HEK293 (cell line): ENCODE data around the gene SLC17A9.

Source experiments
- CTCF ChIA-PET: fragments of 350-600 bp; formaldehyde crosslinking; extraction: SDS; loops from one replicate; lab custom pipeline; 2021; ENCODE audit warnings: antibody characterized with exemption; lab: Yijun Ruan, JAX
- POLR2A ChIA-PET: fragments of 300-600 bp; formaldehyde crosslinking; extraction: SDS; loops from one replicate; lab custom pipeline; 2020; ENCODE audit warnings: antibody characterized with exemption, inconsistent platforms; lab: Yijun Ruan, JAX
- H3K27ac ChIP-seq: fragments of 200-500 bp; sonication (Bioruptor generic); 2 replicates; pipeline ENCODE4 v1.5.1; 2014; ENCODE audit warnings: low read depth, low read length, control low read depth, inconsistent platforms; ENCODE audit errors: extremely low read depth
- H3K36me3 ChIP-seq, 2 experiments: fragments of 200-500 bp in 1 of 2; sonication (Bioruptor generic) in 1 of 2; 1 replicate in 1 of 2; 2 replicates in 1 of 2; pipeline ENCODE4 v1.5.1; 2014 to 2017; ENCODE audit warnings: inconsistent platforms in 2 of 2, low read length in 2 of 2; ENCODE audit not compliant: control insufficient read depth in 2 of 2, insufficient read depth in 1 of 2
- H3K4me1 ChIP-seq: fragments of 200-500 bp; sonication (Bioruptor generic); 2 replicates; pipeline ENCODE4 v1.5.1; 2014; ENCODE audit warnings: mild to moderate bottlenecking, low read length, inconsistent platforms; ENCODE audit not compliant: control insufficient read depth, insufficient read depth
- H3K4me3 ChIP-seq: 2 replicates; pipeline ENCODE4 v1.5.1; 2011; ENCODE audit warnings: low read depth, mild to moderate bottlenecking, control low read depth, low read length, moderate library complexity
- H3K9me3 ChIP-seq: fragments of 200-500 bp; sonication (Bioruptor generic); 2 replicates; pipeline ENCODE4 v1.5.1; 2014; ENCODE audit warnings: low read depth, low read length, inconsistent platforms; ENCODE audit not compliant: control insufficient read depth, insufficient read depth
- SCRT2 ChIP-seq: fragments of 450-650 bp; formaldehyde crosslinking; IDR thresholded peaks from 2 replicates; pipeline ENCODE4 v1.5.1; 2016; ENCODE audit warnings: missing biosample characterization, missing genetic modification characterization
- SP2 ChIP-seq: fragments of 450-650 bp; formaldehyde crosslinking; IDR thresholded peaks from 2 replicates; pipeline ENCODE4 v1.5.1; 2016; ENCODE audit warnings: missing biosample characterization, missing genetic modification characterization
- ZBTB48 ChIP-seq: fragments of 450-650 bp; formaldehyde crosslinking; IDR thresholded peaks from 2 replicates; pipeline ENCODE4 v1.5.1; 2016; ENCODE audit warnings: missing biosample characterization, missing genetic modification characterization
- ZEB2 ChIP-seq: fragments of 450-650 bp; formaldehyde crosslinking; IDR thresholded peaks from 2 replicates; pipeline ENCODE4 v1.5.1; 2016; ENCODE audit warnings: missing biosample characterization, missing genetic modification characterization
- ZNF132 ChIP-seq: fragments of 450-650 bp; formaldehyde crosslinking; IDR thresholded peaks from 2 replicates; pipeline ENCODE4 v1.5.1; 2017; ENCODE audit warnings: missing biosample characterization, missing genetic modification characterization, borderline replicate concordance
- ZNF169 ChIP-seq: fragments of 450-650 bp; formaldehyde crosslinking; IDR thresholded peaks from 2 replicates; pipeline ENCODE4 v1.5.1; 2016; ENCODE audit warnings: missing biosample characterization, missing genetic modification characterization
- ZNF596 ChIP-seq: fragments of 450-650 bp; IDR thresholded peaks from 2 replicates; pipeline ENCODE4 v1.5.0; 2018; ENCODE audit warnings: missing biosample characterization, mild to moderate bottlenecking, missing genetic modification characterization, moderate library complexity
- ZNF677 ChIP-seq: fragments of 450-650 bp; IDR thresholded peaks from 2 replicates; pipeline ENCODE4 v1.5.0; 2018; ENCODE audit warnings: missing biosample characterization, mild to moderate bottlenecking, missing genetic modification characterization, moderate library complexity
- ZNF701 ChIP-seq: fragments of 450-650 bp; formaldehyde crosslinking; IDR thresholded peaks from 2 replicates; pipeline ENCODE4 v1.5.1; 2016; ENCODE audit warnings: missing biosample characterization, missing genetic modification characterization
- ZNF792 ChIP-seq: fragments of 450-650 bp; formaldehyde crosslinking; IDR thresholded peaks from 2 replicates; pipeline ENCODE4 v1.5.1; 2016; ENCODE audit warnings: missing biosample characterization, missing genetic modification characterization
- ZNF843 ChIP-seq: fragments of 450-650 bp; formaldehyde crosslinking; IDR thresholded peaks from 2 replicates; pipeline ENCODE4 v1.5.1; 2016; ENCODE audit warnings: missing biosample characterization, missing genetic modification characterization
- TF ChIP-seq, protein P1 (sequence below): fragments of 450-650 bp; formaldehyde crosslinking; IDR thresholded peaks from 2 replicates; pipeline ENCODE4 v1.5.1; 2016; ENCODE audit warnings: missing biosample characterization, missing genetic modification characterization
- TF ChIP-seq, protein P2 (sequence below): fragments of 450-650 bp; formaldehyde crosslinking; IDR thresholded peaks from 2 replicates; pipeline ENCODE4 v1.5.1; 2016; ENCODE audit warnings: missing biosample characterization, missing genetic modification characterization
- TF ChIP-seq, protein P3 (sequence below): fragments of 450-650 bp; formaldehyde crosslinking; IDR thresholded peaks from 2 replicates; pipeline ENCODE4 v1.5.1; 2016; ENCODE audit warnings: missing biosample characterization, missing genetic modification characterization
- TF ChIP-seq, protein P4 (sequence below): fragments of 450-650 bp; formaldehyde crosslinking; optimal IDR thresholded peaks from 2 replicates; pipeline ENCODE3; 2016; ENCODE audit warnings: missing biosample characterization, mild to moderate bottlenecking, missing genetic modification characterization

SLC17A9 gene

DNA sequence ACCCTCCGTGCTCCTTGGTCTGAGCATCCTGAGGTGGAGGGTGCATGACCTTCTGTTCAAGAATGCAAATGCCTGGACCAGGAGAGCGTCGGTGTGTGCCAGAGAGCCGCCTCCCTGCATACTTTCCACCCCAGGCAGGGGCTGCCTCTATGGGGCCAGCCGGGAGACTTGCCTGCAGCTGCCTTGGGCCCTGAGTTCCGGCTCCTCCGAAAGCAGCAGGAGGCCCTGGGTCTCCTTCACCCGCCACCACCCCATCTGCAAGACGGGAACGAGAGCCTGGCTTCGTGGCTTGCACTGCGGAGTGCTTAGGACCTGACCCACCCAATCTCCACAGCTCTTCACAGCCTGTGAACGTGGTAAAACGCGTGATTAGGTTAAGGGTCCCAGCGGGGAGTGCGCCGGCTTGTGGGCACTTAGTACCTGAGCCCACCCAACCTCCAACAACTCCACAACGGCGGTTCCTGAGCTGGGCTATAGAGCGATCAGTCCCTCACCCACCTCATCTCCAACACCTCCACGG, 37.9 kb downstream of the SLC17A9 start:
- no peaks in the 10 kb centered on the region for H3K9me3 ChIP-seq
- ChIA-PET CTCF (interaction anchor here (0.7 kb wide), 1 partner anchor 93 kb away, joined by 3 read pairs; no protein-coding TSS in a partner anchor), POLR2A (no interaction called here)
- H3K36me3 ChIP-seq, result no peaks in the 10 kb centered on the region
- no peak for TF ChIP-seq ZBTB48 (tag by site-specific recombination)
- no peak for TF ChIP-seq ZNF169
- TF ChIP-seq, protein P1, sequence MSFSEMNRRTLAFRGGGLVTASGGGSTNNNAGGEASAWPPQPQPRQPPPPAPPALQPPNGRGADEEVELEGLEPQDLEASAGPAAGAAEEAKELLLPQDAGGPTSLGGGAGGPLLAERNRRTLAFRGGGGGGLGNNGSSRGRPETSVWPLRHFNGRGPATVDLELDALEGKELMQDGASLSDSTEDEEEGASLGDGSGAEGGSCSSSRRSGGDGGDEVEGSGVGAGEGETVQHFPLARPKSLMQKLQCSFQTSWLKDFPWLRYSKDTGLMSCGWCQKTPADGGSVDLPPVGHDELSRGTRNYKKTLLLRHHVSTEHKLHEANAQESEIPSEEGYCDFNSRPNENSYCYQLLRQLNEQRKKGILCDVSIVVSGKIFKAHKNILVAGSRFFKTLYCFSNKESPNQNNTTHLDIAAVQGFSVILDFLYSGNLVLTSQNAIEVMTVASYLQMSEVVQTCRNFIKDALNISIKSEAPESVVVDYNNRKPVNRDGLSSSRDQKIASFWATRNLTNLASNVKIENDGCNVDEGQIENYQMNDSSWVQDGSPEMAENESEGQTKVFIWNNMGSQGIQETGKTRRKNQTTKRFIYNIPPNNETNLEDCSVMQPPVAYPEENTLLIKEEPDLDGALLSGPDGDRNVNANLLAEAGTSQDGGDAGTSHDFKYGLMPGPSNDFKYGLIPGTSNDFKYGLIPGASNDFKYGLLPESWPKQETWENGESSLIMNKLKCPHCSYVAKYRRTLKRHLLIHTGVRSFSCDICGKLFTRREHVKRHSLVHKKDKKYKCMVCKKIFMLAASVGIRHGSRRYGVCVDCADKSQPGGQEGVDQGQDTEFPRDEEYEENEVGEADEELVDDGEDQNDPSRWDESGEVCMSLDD (tag by site-specific recombination), result no peak
- TF ChIP-seq ZNF701 (tag by site-specific recombination), result no peak
- TF ChIP-seq, protein P2, sequence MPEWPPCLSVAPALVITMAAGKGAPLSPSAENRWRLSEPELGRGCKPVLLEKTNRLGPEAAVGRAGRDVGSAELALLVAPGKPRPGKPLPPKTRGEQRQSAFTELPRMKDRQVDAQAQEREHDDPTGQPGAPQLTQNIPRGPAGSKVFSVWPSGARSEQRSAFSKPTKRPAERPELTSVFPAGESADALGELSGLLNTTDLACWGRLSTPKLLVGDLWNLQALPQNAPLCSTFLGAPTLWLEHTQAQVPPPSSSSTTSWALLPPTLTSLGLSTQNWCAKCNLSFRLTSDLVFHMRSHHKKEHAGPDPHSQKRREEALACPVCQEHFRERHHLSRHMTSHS (tag by site-specific recombination), result no peak
- no peak for TF ChIP-seq SP2 (tag by site-specific recombination)
- TF ChIP-seq, protein P3, sequence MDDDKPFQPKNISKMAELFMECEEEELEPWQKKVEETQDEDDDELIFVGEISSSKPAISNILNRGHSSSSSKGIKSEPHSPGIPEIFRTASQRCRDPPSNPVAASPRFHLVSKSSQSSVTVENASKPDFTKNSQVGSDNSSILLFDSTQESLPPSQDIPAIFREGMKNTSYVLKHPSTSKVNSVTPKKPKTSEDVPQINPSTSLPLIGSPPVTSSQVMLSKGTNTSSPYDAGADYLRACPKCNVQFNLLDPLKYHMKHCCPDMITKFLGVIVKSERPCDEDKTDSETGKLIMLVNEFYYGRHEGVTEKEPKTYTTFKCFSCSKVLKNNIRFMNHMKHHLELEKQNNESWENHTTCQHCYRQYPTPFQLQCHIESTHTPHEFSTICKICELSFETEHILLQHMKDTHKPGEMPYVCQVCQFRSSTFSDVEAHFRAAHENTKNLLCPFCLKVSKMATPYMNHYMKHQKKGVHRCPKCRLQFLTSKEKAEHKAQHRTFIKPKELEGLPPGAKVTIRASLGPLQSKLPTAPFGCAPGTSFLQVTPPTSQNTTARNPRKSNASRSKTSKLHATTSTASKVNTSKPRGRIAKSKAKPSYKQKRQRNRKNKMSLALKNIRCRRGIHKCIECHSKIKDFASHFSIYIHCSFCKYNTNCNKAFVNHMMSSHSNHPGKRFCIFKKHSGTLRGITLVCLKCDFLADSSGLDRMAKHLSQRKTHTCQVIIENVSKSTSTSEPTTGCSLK (tag by site-specific recombination), result no peak
- no peak for TF ChIP-seq ZEB2 (tag by site-specific recombination)
- TF ChIP-seq ZNF843, result no peak
- no peak for TF ChIP-seq ZNF792 (tag by site-specific recombination)
- no peak for TF ChIP-seq ZNF596 (tag by site-specific recombination)
- TF ChIP-seq, all 188 proteins: peak for 0
- H3K4me1 ChIP-seq, result no peaks in the 10 kb centered on the region
- H3K4me3 ChIP-seq, result no peak overlapping the region
- H3K27ac ChIP-seq, result no peak overlapping the region

DNA sequence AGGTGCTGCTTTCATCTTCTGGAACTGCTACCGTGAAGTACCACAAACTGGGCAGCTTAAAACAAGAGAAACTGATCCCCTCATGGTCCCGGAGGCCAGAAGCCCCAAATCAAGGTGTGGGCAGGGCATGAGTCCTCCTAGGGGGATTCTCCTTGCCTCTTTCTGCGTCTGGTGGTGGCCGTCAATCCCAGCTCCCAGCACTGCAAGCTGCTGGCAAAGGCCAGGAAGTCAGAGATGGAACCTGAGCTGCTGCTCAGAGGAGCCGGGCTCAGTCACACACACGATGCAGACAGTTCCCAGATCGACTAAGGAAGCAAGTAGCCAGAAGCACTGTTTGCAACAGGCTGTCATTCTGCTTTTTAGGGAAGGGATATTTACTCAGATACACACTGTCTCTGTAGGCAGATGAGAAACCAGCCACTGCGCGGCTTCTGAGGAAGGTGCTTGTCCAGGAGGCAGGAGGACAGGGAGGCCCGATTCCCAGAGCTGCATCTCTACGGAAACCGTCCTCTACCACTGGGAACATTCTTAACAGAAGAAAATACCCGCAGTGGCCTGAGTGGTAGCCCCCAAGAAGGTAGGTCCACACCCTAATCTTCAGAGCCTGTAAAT, 38.8 kb downstream of the SLC17A9 start:
- TF ChIP-seq SCRT2 (tag by site-specific recombination), result 0 out of 2 replicates have a peak, but pooled peaks have one; percentile 19
- no peak for TF ChIP-seq ZNF677
- TF ChIP-seq ZNF132 (tag by site-specific recombination), result no peak
- TF ChIP-seq, protein P4, sequence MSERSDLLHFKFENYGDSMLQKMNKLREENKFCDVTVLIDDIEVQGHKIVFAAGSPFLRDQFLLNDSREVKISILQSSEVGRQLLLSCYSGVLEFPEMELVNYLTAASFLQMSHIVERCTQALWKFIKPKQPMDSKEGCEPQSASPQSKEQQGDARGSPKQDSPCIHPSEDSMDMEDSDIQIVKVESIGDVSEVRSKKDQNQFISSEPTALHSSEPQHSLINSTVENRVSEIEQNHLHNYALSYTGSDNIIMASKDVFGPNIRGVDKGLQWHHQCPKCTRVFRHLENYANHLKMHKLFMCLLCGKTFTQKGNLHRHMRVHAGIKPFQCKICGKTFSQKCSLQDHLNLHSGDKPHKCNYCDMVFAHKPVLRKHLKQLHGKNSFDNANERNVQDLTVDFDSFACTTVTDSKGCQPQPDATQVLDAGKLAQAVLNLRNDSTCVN (tag by site-specific recombination), result no peak
- Histone ChIP-seq H3K4me1 (no peaks in the 10 kb centered on the region), H3K4me3 (no peak overlapping the region), H3K9me3 (no peaks in the 10 kb centered on the region), H3K27ac (no peak overlapping the region), H3K36me3 (no peaks in the 10 kb centered on the region)
- CTCF ChIA-PET, result no interaction called here
- POLR2A ChIA-PET, result no interaction called here
